Skin of body (tissue), 2 donors: Measurements from ENCODE around the gene RALY. TPM values are rescaled to one million over a fixed set of nuclear protein-coding genes. Genes with fewer than 3 reads are reported as not detected.
"Not testable (repeated sequence)": the region's sequence is repeated elsewhere in the genome, so short reads cannot be mapped to it uniquely, and the experiment has no call there.

Experiments
- DNase-seq: peaks from one replicate; lab custom pipeline; 2025; lab: John Stamatoyannopoulos, UW
- total RNA-seq: library from RNA; depleted of rRNA; stranded (reverse); fragments of >200 nt; gene quantifications from one replicate; pipeline ENCODE4 v1.2.3, GENCODE V29; 2014

RALY gene
- total RNA-seq, 1 donor from 2014 or later: 47.2 TPM

GRCh38 chr20:34015401-34016335, 22.0 kb downstream of the RALY start:
- DNase-seq: no peak

GRCh38 chr20:34016736-34017135, 23.0 kb downstream of the RALY start:
- no peak for DNase-seq

GRCh38 chr20:34017610-34018009, 23.9 kb downstream of the RALY start:
- no peak for DNase-seq

- no peak for DNase-seq
Measured at GRCh38 chr20:34018166-34018565, 24.5 kb downstream of the RALY start.

GRCh38 chr20:34022151-34022838, 28.6 kb downstream of the RALY start:
- no peak for DNase-seq

- no peak for DNase-seq
Measured at GRCh38 chr20:34022839-34023234, 29.1 kb downstream of the RALY start.

GRCh38 chr20:34023937-34024722, 30.4 kb downstream of the RALY start:
- no peak for DNase-seq

- DNase-seq: no peak
Measured at GRCh38 chr20:34024723-34025351, 31.1 kb downstream of the RALY start.

GRCh38 chr20:34028013-34028412, 34.3 kb downstream of the RALY start:
- DNase-seq: not testable (repeated sequence)

GRCh38 chr20:34029415-34029814, 35.7 kb downstream of the RALY start:
- DNase-seq: no peak

- no peak for DNase-seq
Measured at GRCh38 chr20:34030456-34030855, 36.7 kb downstream of the RALY start.

GRCh38 chr20:34033903-34034302, 40.2 kb downstream of the RALY start:
- DNase-seq: no peak

GRCh38 chr20:34037121-34037520, 43.4 kb downstream of the RALY start:
- no peak for DNase-seq

GRCh38 chr20:34037767-34038166, 44.1 kb downstream of the RALY start:
- peak; percentile 59 for DNase-seq

GRCh38 chr20:34040300-34040995, 46.7 kb downstream of the RALY start:
- DNase-seq: no peak

- DNase-seq: no peak
Measured at GRCh38 chr20:34041226-34041625, 47.5 kb downstream of the RALY start.

GRCh38 chr20:34042262-34042661, 48.6 kb downstream of the RALY start:
- no peak for DNase-seq

- DNase-seq: no peak
Measured at GRCh38 chr20:34043025-34043424, 49.3 kb downstream of the RALY start.

GRCh38 chr20:34045294-34045693, 51.6 kb downstream of the RALY start:
- DNase-seq: no peak

- DNase-seq: no peak
Measured at GRCh38 chr20:34045930-34046725, 52.4 kb downstream of the RALY start.
